ENCODE results near the gene ZNF554. TPM values are rescaled to one million over a fixed set of nuclear protein-coding genes. Genes with fewer than 3 reads are reported as not detected.

The ZNF554 gene
- total and polyA plus RNA-seq, 4 donors, result 0.94 to 3.3 (median 2.1) TPM

DNA sequence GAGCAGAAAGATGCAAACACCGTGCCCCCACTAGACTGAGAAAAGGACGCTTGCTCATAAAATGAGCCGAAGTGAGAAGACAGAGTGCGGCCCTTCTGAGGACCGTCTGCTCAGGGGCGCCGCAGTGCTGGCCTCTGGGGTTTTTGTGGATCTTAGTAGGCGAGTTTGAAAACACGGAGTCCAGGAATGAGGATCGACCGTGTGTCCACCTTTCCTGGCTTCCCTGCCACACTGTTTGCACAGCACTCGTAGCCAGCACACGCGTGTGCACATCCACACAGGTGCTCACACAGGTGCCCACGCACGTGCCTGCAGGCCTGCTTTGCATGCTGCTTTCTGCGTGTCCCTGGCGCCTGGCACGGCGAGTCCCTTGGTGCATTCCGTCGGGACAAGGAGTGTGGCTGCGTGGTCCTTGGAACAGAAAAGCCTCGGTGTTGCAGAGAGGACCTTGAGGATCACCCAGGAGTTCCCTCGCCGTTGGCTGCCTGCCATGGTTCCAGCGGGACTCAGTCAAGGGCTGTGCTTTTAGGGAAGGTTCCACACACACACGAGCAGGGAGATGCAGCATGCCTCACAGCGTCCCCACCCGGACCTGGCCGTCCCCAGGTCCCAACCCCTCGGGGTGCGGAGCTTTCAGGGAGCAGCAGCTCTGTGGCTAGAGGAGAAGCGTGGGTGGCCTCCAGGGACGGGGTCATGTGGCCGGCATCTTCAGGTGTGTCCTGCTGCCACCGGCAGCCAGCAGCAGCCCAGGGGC lies 10.1 kb upstream of the ZNF554 start:
- Histone ChIP-seq H3K9me3 (ENCODE audit: control insufficient read depth in 4 of 4, low read length in 3 of 4) (no peaks in the 10 kb centered on the region), H3K36me3 (ENCODE audit: control insufficient read depth in 4 of 4, insufficient read depth in 3 of 4, low read depth in 1 of 4, low read length in 3 of 4) (peaks cover 0 to 35% (median 6%) of the 10 kb centered on the region in 4 donors), H3K4me3 (ENCODE audit: low read depth in 1 of 3, low read length in 3 of 3) (no peak overlapping the region), H3K9ac (ENCODE audit: low read depth in 1 of 2, low read length in 2 of 2) (no peak overlapping the region), H3K27ac (ENCODE audit: low read depth in 1 of 2, low read length in 2 of 2) (no peak overlapping the region), H3K4me1 (ENCODE audit: control insufficient read depth in 4 of 4, insufficient read depth in 4 of 4, low read length in 3 of 4) (peaks cover 5 to 34% (median 23%) of the 10 kb centered on the region in 4 donors), H3K27me3 (ENCODE audit: control insufficient read depth in 4 of 4, insufficient read depth in 4 of 4, low read length in 3 of 4) (no peaks in the 10 kb centered on the region)
- 96% methylated on average over 37 of the region's 37 CpGs for WGBS
- no peak for DNase-seq (ENCODE audit: low spot score)
- TF ChIP-seq RAD21 (IDR thresholded peaks at IDR 0.05), result no peak
- TF ChIP-seq TAF1 (conservative IDR thresholded peaks at IDR 0.05), result no peak
- TF ChIP-seq YY1 (IDR thresholded peaks at IDR 0.05), result no peak
- no peak for TF ChIP-seq GABPA (IDR thresholded peaks at IDR 0.05 in 1 of 2, conservative IDR thresholded peaks at IDR 0.05 in 1 of 2)
- TF ChIP-seq JUND (IDR thresholded peaks at IDR 0.05), result no peak
- no peak for TF ChIP-seq FOXA1 (IDR thresholded peaks at IDR 0.05)
- no peak for TF ChIP-seq REST (IDR thresholded peaks at IDR 0.05)
- no peak for TF ChIP-seq ZBTB33 (IDR thresholded peaks at IDR 0.05)
- TF ChIP-seq, protein P1, sequence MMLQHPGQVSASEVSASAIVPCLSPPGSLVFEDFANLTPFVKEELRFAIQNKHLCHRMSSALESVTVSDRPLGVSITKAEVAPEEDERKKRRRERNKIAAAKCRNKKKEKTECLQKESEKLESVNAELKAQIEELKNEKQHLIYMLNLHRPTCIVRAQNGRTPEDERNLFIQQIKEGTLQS (IDR thresholded peaks at IDR 0.05), result no peak
- TF ChIP-seq FOXA2 (IDR thresholded peaks at IDR 0.05), result no peak
- no peak for TF ChIP-seq HNF4A (conservative IDR thresholded peaks at IDR 0.05)
- TF ChIP-seq SP1 (IDR thresholded peaks at IDR 0.05), result no peak

- no peak for DNase-seq (ENCODE audit: low spot score)
- Histone ChIP-seq H3K27ac (ENCODE audit: low read depth in 1 of 2, low read length in 2 of 2) (peak overlapping the region; percentile 48 to 82), H3K9me3 (ENCODE audit: control insufficient read depth in 4 of 4, low read length in 3 of 4) (no peaks in the 10 kb centered on the region), H3K4me3 (ENCODE audit: low read depth in 1 of 3, low read length in 3 of 3) (no peak overlapping the region), H3K4me1 (ENCODE audit: control insufficient read depth in 4 of 4, insufficient read depth in 4 of 4, low read length in 3 of 4) (peaks cover 5 to 34% (median 23%) of the 10 kb centered on the region in 4 donors), H3K36me3 (ENCODE audit: control insufficient read depth in 4 of 4, insufficient read depth in 3 of 4, low read depth in 1 of 4, low read length in 3 of 4) (peaks cover 0 to 29% (median 6%) of the 10 kb centered on the region in 4 donors), H3K27me3 (ENCODE audit: control insufficient read depth in 4 of 4, insufficient read depth in 4 of 4, low read length in 3 of 4) (no peaks in the 10 kb centered on the region), H3K9ac (ENCODE audit: low read depth in 1 of 2, low read length in 2 of 2) (no peak overlapping the region)
- WGBS, result 96% methylated on average over 58 of the region's 58 CpGs
- TF ChIP-seq YY1 (IDR thresholded peaks at IDR 0.05) (no peak), GABPA (IDR thresholded peaks at IDR 0.05 in 1 of 2, conservative IDR thresholded peaks at IDR 0.05 in 1 of 2) (no peak), JUND (IDR thresholded peaks at IDR 0.05) (no peak)
Observed at GRCh38 chr19:2810141-2811091, 9.3 kb upstream of the ZNF554 start.
